ENCODE results near the gene SEC24D.

GRCh38 chr4:118799231-118799942 lies 36.5 kb downstream of the SEC24D start:
- no peak for TF ChIP-seq POLR2AphosphoS5 (IDR thresholded peaks at IDR 0.05)
- no peak for TF ChIP-seq POLR2A (IDR thresholded peaks at IDR 0.05)

Data from breast epithelium (tissue), 3 donors.